Esophagus squamous epithelium (tissue), 5 donors: ENCODE measurements around the gene CFAP20DC. TPM values are rescaled to one million over a fixed set of nuclear protein-coding genes. Genes with fewer than 3 reads are reported as not detected.

Experiments used
- DNase-seq: peaks from one replicate; lab custom pipeline; 2025; lab: John Stamatoyannopoulos, UW
- H3K27ac ChIP-seq, 4 donors: fragments of 200-600 bp; sonication (generic); one replicate each; pipeline ENCODE4 v1.5.1; 2016 to 2019; ENCODE audit warnings: mild to moderate bottlenecking in 1 of 4
- H3K27me3 ChIP-seq, 4 donors: fragments of 200-600 bp; sonication (generic); 1 replicate in 3 of 4; 2 replicates in 1 of 4; pipeline versions ENCODE4 v1.5.1 to v1.6.0; 2017 to 2021; ENCODE audit warnings: antibody characterized with exemption in 1 of 4
- H3K36me3 ChIP-seq, 3 donors: fragments of 200-600 bp; sonication (generic); one replicate each; pipeline ENCODE4 v1.5.1; 2016 to 2019
- H3K4me1 ChIP-seq, 3 donors: fragments of 200-600 bp; sonication (generic); one replicate each; pipeline ENCODE4 v1.5.1; 2017 to 2019
- H3K4me3 ChIP-seq, 4 donors: fragments of 200-600 bp; sonication (generic); 1 replicate in 3 of 4; 2 replicates in 1 of 4; pipeline ENCODE4 v1.5.1; 2016 to 2019; ENCODE audit warnings: mild to moderate bottlenecking in 2 of 4, moderate library complexity in 1 of 4
- H3K9me3 ChIP-seq, 3 donors: fragments of 200-600 bp; sonication (generic); one replicate each; pipeline ENCODE4 v1.5.1; 2016 to 2019
- CTCF ChIP-seq, 6 experiments: fragments of 450-650 bp in 4 of 6; fragments of 200-600 bp in 2 of 6; sonication (generic) in 2 of 6; IDR thresholded peaks; one replicate each; pipeline ENCODE4 v1.5.1; 2016 to 2019; ENCODE audit warnings: antibody characterized with exemption in 6 of 6, mild to moderate bottlenecking in 4 of 6, moderate library complexity in 4 of 6
- POLR2A ChIP-seq, 4 donors: fragments of 450-650 bp; IDR thresholded peaks; one replicate each; pipeline ENCODE4 v1.6.1; 2017; ENCODE audit warnings: antibody characterized with exemption in 4 of 4, mild to moderate bottlenecking in 4 of 4, moderate library complexity in 3 of 4
- WGBS, 2 donors: methylation state at CpG; one replicate each; pipeline ENCODE4 v1.1.5; 2018; 5-methylcytosine and 5-hydroxymethylcytosine counted together
- intact Hi-C: fragments of 100-400 bp; cut with DNase I; formaldehyde crosslinking; loops from one replicate; pipeline ENCODE4 v1.15.0; 2022
- total RNA-seq, 4 donors: library from RNA; depleted of rRNA; stranded (reverse); fragments of >200 nt; gene quantifications; one replicate each; pipeline ENCODE4 v1.1.0, GENCODE V29; 2016
- donor health status: DM: yes; HTN: yes; CAD: no.

CFAP20DC gene
- total RNA-seq, 4 donors from 2014 or later: 9.8 to 15.5 (median 10.8) TPM

- intact Hi-C loops: no loop called here
- H3K27ac ChIP-seq: no peak overlapping the region
- no peak overlapping the region for H3K4me3 ChIP-seq
- WGBS, 2 donors: 72 to 81% methylated on average over 1 of the region's 1 CpG
- no peak for TF ChIP-seq CTCF (IDR thresholded peaks at IDR 0.05)
- TF ChIP-seq POLR2A (IDR thresholded peaks at IDR 0.05): no peak
- H3K9me3 ChIP-seq: peaks cover 0 to 15% (median 6%) of the 10 kb centered on the region in 3 donors
- no peaks in the 10 kb centered on the region for H3K36me3 ChIP-seq
- no peak for DNase-seq
- no peaks in the 10 kb centered on the region for H3K27me3 ChIP-seq
- H3K4me1 ChIP-seq: no peaks in the 10 kb centered on the region
These were observed 357.3 kb downstream of the CFAP20DC start for GRCh38 chr3:58692484-58692883.
